AG09319 (cell line): ENCODE measurements around the gene TBC1D13.
"Not testable (repeated sequence)": the region's sequence is repeated elsewhere in the genome, so short reads cannot be mapped to it uniquely, and the experiment has no call there.

Experiments
- DNase-seq: peaks from one replicate; pipeline ENCODE4 v3.0.0-alpha.2; 2010; ENCODE audit warnings: low read depth; ENCODE audit errors: extremely low read depth
- CTCF ChIP-seq: IDR thresholded peaks from 2 replicates; pipeline ENCODE4 v1.5.1; 2011; ENCODE audit warnings: low read depth, mild to moderate bottlenecking, inconsistent platforms, low read length, moderate library complexity

Gene TBC1D13

DNA sequence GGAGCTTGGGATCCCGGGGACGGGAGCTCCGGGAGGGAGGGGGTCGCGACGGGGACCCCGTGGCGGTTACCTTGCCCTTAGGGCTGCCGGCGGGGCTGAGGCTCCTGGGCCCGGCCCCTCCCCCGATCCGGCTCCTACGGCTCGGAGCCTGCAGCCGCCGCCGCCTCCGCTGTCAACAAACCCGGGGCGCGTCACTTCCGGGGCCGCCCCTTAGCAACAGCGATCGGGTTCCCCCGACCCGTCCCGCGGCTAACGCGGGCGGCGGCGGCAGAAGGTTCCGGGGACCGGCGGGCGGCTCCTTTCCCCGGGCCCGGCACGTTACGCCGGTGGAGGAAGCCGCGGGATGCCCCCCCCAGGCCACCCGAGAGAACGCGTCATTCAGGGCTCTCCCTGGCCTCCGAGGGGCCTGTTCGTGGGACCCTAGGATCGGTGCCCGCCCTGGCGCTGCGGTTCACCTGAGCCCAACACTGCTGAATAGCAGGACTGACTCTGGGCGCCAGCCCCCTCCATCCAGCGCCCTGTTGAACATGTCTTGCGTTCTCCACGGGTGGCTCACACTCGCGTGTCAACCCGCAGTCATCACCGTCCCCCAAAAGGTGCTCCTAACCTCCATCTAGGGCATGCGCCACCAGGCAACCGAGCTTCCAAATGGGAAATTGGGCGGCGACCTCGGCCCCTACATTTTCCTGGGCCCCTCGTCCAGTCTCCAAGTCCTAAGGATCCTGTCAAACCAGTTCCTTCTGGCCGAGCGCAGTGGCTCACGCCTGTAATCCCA is 15.1 kb upstream of the TBC1D13 start, which contains the start of gene ZER1:
Gene ZER1 (minus strand): TSS at position 183 of the 775 bp plus-strand sequence. CDS start 16,362 bp downstream, outside the sequence.
- DNase-seq: peak; percentile 69
- TF ChIP-seq CTCF: no peak

DNA sequence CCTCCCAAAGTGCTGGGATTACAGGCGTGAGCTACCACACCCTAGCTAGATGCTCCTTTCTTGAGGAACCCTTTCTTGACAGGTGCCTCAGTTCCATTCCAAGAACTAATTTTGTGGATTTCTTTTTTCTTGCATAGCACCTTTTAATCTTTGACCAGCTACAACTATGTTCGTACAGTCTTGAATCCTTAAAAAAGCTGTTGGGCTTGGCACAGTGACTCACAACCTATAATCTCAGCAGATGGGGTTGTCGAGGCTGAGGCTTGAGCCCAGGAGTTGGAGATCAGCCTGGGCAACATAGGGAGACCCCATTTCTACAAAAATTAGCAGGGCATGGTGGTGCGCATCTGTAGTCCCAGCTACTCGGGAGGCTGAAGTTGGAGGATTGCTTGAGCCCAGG is 14.0 kb upstream of the TBC1D13 start:
- no peak for DNase-seq
- no peak for TF ChIP-seq CTCF

GRCh38 chr9:128774804-128775203 is 12.2 kb upstream of the TBC1D13 start:
- no peak for TF ChIP-seq CTCF
- DNase-seq: no peak

GRCh38 chr9:128780093-128780492 is 7.0 kb upstream of the TBC1D13 start:
- DNase-seq: not testable (repeated sequence)

DNA sequence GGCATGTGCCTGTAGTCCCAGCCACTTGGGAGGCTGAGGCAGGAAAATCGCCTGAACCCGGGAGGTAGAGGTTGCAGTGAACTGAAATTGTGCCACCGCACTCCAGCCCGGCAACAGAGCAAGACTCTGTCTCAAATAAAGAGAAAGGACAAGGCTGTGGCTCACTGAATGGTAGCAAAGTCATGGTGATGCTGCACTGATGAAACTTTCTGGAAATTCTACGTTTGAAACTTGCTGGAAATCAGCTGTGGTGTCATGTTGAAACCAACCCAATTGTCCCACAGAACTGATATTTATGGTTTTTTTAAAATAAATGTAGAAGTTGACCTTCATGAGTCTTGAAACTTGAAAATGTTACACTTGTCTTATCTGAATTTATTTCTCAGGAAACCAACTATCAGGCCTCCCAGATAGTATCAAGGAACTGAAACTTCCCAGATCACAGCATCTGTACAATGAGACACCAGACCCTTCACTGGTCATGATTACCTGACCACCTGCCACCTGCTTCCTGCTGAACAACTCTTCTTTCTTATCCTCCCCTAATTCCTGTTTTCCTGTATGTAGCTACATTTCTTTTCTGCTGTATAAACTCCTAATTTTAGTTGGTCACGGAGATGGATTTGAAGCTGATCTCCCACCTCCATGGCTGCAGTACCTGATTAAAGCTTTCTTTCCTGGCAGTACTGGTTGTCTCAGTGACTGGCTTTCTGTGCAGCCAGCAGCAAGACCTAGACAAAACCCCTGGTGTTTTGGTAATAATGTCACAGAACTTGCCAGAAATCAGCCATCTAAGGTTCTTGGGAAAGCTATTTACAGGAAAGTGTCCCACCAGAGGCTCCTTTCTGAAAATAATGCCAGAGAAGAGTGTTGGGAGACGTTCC is 5.6 kb upstream of the TBC1D13 start:
- DNase-seq: no peak
- TF ChIP-seq CTCF: no peak

GRCh38 chr9:128782669-128783068 is 4.4 kb upstream of the TBC1D13 start:
- DNase-seq: no peak
- no peak for TF ChIP-seq CTCF

GRCh38 chr9:128785427-128785826 is 1.6 kb upstream of the TBC1D13 start:
- no peak for TF ChIP-seq CTCF
- DNase-seq: no peak
